PFSK-1 (cell line): ENCODE measurements around the gene SLC39A1.

Source experiments
- FOXP2 ChIP-seq: optimal IDR thresholded peaks from 2 replicates; pipeline ENCODE3; 2011; ENCODE audit warnings: borderline replicate concordance, control low read depth, inconsistent platforms; ENCODE audit not compliant: insufficient read depth; ENCODE audit errors: extremely low read length, extremely low read depth
- POLR2AphosphoS5 ChIP-seq: IDR thresholded peaks from 2 replicates; pipeline ENCODE4 v1.6.1; 2012; ENCODE audit warnings: low read depth, mild to moderate bottlenecking, control low read depth, low read length, moderate library complexity
- REST ChIP-seq, 2 experiments: IDR thresholded peaks; 2 replicates each; pipeline versions ENCODE4 v1.6.1 to v1.8.0; 2011 to 2012; ENCODE audit warnings: low read depth in 2 of 2, low read length in 2 of 2, control low read depth in 1 of 2, inconsistent platforms in 1 of 2, mild to moderate bottlenecking in 1 of 2, moderate library complexity in 1 of 2; ENCODE audit not compliant: insufficient read depth in 1 of 2
- SIN3A ChIP-seq: IDR thresholded peaks from 2 replicates; pipeline ENCODE4 v1.6.1; 2012; ENCODE audit warnings: mild to moderate bottlenecking, low read length, moderate library complexity, borderline replicate concordance; ENCODE audit not compliant: insufficient read depth
- TAF1 ChIP-seq: IDR thresholded peaks from 2 replicates; pipeline ENCODE4 v1.6.1; 2012; ENCODE audit warnings: low read length, control low read depth, borderline replicate concordance; ENCODE audit not compliant: insufficient read depth

GRCh38 chr1:153976819-153977249 is 13.5 kb upstream of the SLC39A1 start:
- TF ChIP-seq TAF1 = no peak
- no peak for TF ChIP-seq POLR2AphosphoS5
- no peak for TF ChIP-seq SIN3A
- no peak for TF ChIP-seq REST (IDR thresholded peaks at IDR 0.05; ENCODE audit: insufficient read depth in 1 of 2, low read depth in 2 of 2, low read length in 2 of 2)
- no peak for TF ChIP-seq FOXP2
